CD4-positive, alpha-beta T cell (primary cell): ENCODE results near the gene CENPF. TPM values are rescaled to one million over a fixed set of nuclear protein-coding genes. Genes with fewer than 3 reads are reported as not detected.

Experiments
- ATAC-seq: fragments of 200-7000 bp; cut with Tn5 transposase; one replicate; pipeline ENCODE4 v1.10.0; 2022; ENCODE audit warnings: mild to moderate bottlenecking; ENCODE audit not compliant: poor library complexity
- CTCF ChIA-PET: fragments of 350-600 bp; sonication (Branson Sonifier 250); formaldehyde crosslinking; loops from one replicate; lab custom pipeline; 2021; ENCODE audit warnings: antibody characterized with exemption, inconsistent platforms; lab: Charles Lee
- POLR2A ChIA-PET: fragments of 350-600 bp; sonication (Branson Sonifier 250); formaldehyde crosslinking; loops from one replicate; lab custom pipeline; 2021; ENCODE audit warnings: antibody characterized with exemption, inconsistent platforms; lab: Charles Lee
- DNase-seq, 14 experiments: peaks; one replicate each; pipeline ENCODE4 v3.0.0-alpha.2; 2013 to 2020; ENCODE audit warnings: mixed read lengths in 2 of 14
- H3K27ac ChIP-seq, 2 donors: one replicate each; pipeline versions ENCODE4 v1.5.1 to v1.7.0; 2013; ENCODE audit warnings: low read length in 2 of 2, low read depth in 1 of 2, mild to moderate bottlenecking in 1 of 2
- H3K27me3 ChIP-seq, 2 experiments: 1 replicate in 1 of 2; 2 replicates in 1 of 2; pipeline versions ENCODE4 v1.6.1 to v1.7.0; 2013; ENCODE audit warnings: low read length in 2 of 2, control low read depth in 1 of 2, mild to moderate bottlenecking in 1 of 2, moderate library complexity in 1 of 2; ENCODE audit not compliant: insufficient read depth in 2 of 2, control insufficient read depth in 1 of 2
- H3K36me3 ChIP-seq: one replicate; pipeline ENCODE4 v1.6.1; 2013; ENCODE audit warnings: low read length, control low read depth; ENCODE audit not compliant: insufficient read depth
- H3K4me1 ChIP-seq: one replicate; pipeline ENCODE4 v1.6.1; 2013; ENCODE audit warnings: low read length, control low read depth; ENCODE audit not compliant: insufficient read depth
- H3K4me3 ChIP-seq: one replicate; pipeline ENCODE4 v1.5.1; 2013; ENCODE audit warnings: mild to moderate bottlenecking, low read length, moderate library complexity
- H3K9me3 ChIP-seq, 2 experiments: 1 replicate in 1 of 2; 2 replicates in 1 of 2; pipeline versions ENCODE4 v1.6.1 to v1.7.0; 2013; ENCODE audit warnings: low read length in 2 of 2, mild to moderate bottlenecking in 2 of 2, control low read depth in 1 of 2, moderate library complexity in 1 of 2; ENCODE audit not compliant: control insufficient read depth in 1 of 2, insufficient read depth in 1 of 2
- H3K27ac Mint-ChIP-seq: one replicate; pipeline ENCODE4 v1.8.0; 2020; ENCODE audit warnings: mixed read lengths
- H3K27me3 Mint-ChIP-seq: one replicate; pipeline ENCODE4 v1.8.0; 2021; ENCODE audit warnings: mixed read lengths
- H3K36me3 Mint-ChIP-seq: one replicate; pipeline ENCODE4 v1.8.0; 2021; ENCODE audit warnings: low read depth, mixed read lengths
- H3K4me1 Mint-ChIP-seq: one replicate; pipeline ENCODE4 v1.8.0; 2021; ENCODE audit warnings: low read depth, mixed read lengths
- H3K4me3 Mint-ChIP-seq: one replicate; pipeline ENCODE4 v1.8.0; 2020; ENCODE audit warnings: mild to moderate bottlenecking, mixed read lengths
- H3K9me3 Mint-ChIP-seq: one replicate; pipeline ENCODE4 v1.8.0; 2020; ENCODE audit warnings: mixed read lengths
- intact Hi-C, 2 experiments: fragments of 100-400 bp; cut with DNase I in 1 of 2; cut with micrococcal nuclease in 1 of 2; formaldehyde crosslinking; loops; one replicate each; pipeline versions ENCODE4 v1.15.1 to v1.9.0; 2023 to 2025; cut with DNase I, micrococcal nuclease
- total RNA-seq, 174 experiments: library from RNA in 2 of 174; stranded (reverse) in 2 of 174; gene quantifications; one replicate each; pipeline ENCODE4 v1.2.3 and lab custom pipeline; 2021 to 2026
- TF ChIP-seq, protein P1 (sequence below): fragments of 200-600 bp; IDR thresholded peaks from one replicate; pipeline ENCODE4 v1.8.0; 2022; ENCODE audit warnings: antibody characterized with exemption, mild to moderate bottlenecking

CENPF gene
- total RNA-seq, 2 experiments from 2014 or later: 3.4 to 3.8 TPM

- intact Hi-C loops: no loop called here
- ChIA-PET CTCF (no interaction called here), POLR2A (no interaction called here)
- Mint-ChIP-seq H3K4me3 (no peak overlapping the region), H3K27me3 (no peaks in the 10 kb centered on the region), H3K9me3 (no peaks in the 10 kb centered on the region), H3K4me1 (no peaks in the 10 kb centered on the region), H3K27ac (no peak overlapping the region), H3K36me3 (no peaks in the 10 kb centered on the region)
- Histone ChIP-seq H3K27me3 (no peaks in the 10 kb centered on the region), H3K4me3 (no peak overlapping the region), H3K27ac (no peak overlapping the region), H3K9me3 (no peaks in the 10 kb centered on the region), H3K36me3 (no peaks in the 10 kb centered on the region), H3K4me1 (no peaks in the 10 kb centered on the region)
- DNase-seq: no peak
- TF ChIP-seq, protein P1, sequence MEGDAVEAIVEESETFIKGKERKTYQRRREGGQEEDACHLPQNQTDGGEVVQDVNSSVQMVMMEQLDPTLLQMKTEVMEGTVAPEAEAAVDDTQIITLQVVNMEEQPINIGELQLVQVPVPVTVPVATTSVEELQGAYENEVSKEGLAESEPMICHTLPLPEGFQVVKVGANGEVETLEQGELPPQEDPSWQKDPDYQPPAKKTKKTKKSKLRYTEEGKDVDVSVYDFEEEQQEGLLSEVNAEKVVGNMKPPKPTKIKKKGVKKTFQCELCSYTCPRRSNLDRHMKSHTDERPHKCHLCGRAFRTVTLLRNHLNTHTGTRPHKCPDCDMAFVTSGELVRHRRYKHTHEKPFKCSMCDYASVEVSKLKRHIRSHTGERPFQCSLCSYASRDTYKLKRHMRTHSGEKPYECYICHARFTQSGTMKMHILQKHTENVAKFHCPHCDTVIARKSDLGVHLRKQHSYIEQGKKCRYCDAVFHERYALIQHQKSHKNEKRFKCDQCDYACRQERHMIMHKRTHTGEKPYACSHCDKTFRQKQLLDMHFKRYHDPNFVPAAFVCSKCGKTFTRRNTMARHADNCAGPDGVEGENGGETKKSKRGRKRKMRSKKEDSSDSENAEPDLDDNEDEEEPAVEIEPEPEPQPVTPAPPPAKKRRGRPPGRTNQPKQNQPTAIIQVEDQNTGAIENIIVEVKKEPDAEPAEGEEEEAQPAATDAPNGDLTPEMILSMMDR: no peak
- ATAC-seq: no peak
Observed at GRCh38 chr1:214678386-214678785, 75.4 kb downstream of the CENPF start.

- TF ChIP-seq, protein P1: no peak
- Histone ChIP-seq H3K4me3 (no peak overlapping the region), H3K36me3 (no peaks in the 10 kb centered on the region), H3K27me3 (no peaks in the 10 kb centered on the region), H3K27ac (no peak overlapping the region), H3K9me3 (no peaks in the 10 kb centered on the region), H3K4me1 (no peaks in the 10 kb centered on the region)
- intact Hi-C loops: no loop called here
- CTCF ChIA-PET: no interaction called here
- no peak for DNase-seq
- H3K27ac Mint-ChIP-seq: no peak overlapping the region
- H3K4me1 Mint-ChIP-seq: no peaks in the 10 kb centered on the region
- H3K4me3 Mint-ChIP-seq: no peak overlapping the region
- POLR2A ChIA-PET: no interaction called here
- ATAC-seq: no peak
- peaks cover 4% of the 10 kb centered on the region for H3K27me3 Mint-ChIP-seq
- no peaks in the 10 kb centered on the region for H3K9me3 Mint-ChIP-seq
- no peaks in the 10 kb centered on the region for H3K36me3 Mint-ChIP-seq
Observed at GRCh38 chr1:214683621-214684020, 80.6 kb downstream of the CENPF start.

- no peaks in the 10 kb centered on the region for H3K36me3 ChIP-seq
- H3K4me3 ChIP-seq: no peak overlapping the region
- ATAC-seq (no peak), DNase-seq (no peak)
- POLR2A ChIA-PET: no interaction called here
- no peak overlapping the region for H3K27ac Mint-ChIP-seq
- intact Hi-C loops: no loop called here
- CTCF ChIA-PET: no interaction called here
- no peaks in the 10 kb centered on the region for H3K4me1 Mint-ChIP-seq
- H3K4me1 ChIP-seq: no peaks in the 10 kb centered on the region
- no peaks in the 10 kb centered on the region for H3K27me3 ChIP-seq
- H3K36me3 Mint-ChIP-seq: no peaks in the 10 kb centered on the region
- TF ChIP-seq, protein P1: no peak
- H3K4me3 Mint-ChIP-seq: no peak overlapping the region
- H3K9me3 Mint-ChIP-seq: no peaks in the 10 kb centered on the region
- no peaks in the 10 kb centered on the region for H3K9me3 ChIP-seq
- no peak overlapping the region for H3K27ac ChIP-seq
- H3K27me3 Mint-ChIP-seq: peaks cover 4% of the 10 kb centered on the region
Observed at GRCh38 chr1:214685906-214686305, 82.9 kb downstream of the CENPF start.
